H1 (cell line): Measurements from ENCODE around the gene UBASH3A. TPM values are rescaled to one million over a fixed set of nuclear protein-coding genes. Genes with fewer than 3 reads are reported as not detected.

Experiments
- CTCF ChIA-PET: fragments of 300-600 bp; sonication (Branson Sonifier 250); formaldehyde crosslinking; loops from one replicate; lab custom pipeline; 2021; ENCODE audit not compliant: partially characterized antibody; lab: Charles Lee
- POLR2A ChIA-PET: fragments of 300-600 bp; sonication (Branson Sonifier 250); formaldehyde crosslinking; loops from one replicate; lab custom pipeline; 2021; ENCODE audit warnings: inconsistent platforms; ENCODE audit not compliant: partially characterized antibody; lab: Charles Lee
- DNase-seq, 2 experiments: peaks; one replicate each; pipeline versions ENCODE4 v3.0.0 to v3.0.0-alpha.2; 2010 to 2022; ENCODE audit warnings: low spot score in 2 of 2, low read depth in 1 of 2, mixed read lengths in 1 of 2
- FAIRE-seq: peaks from 2 replicates; lab custom pipeline; 2011; peaks lifted over from hg19 to GRCh38; lab: Jason Lieb, UNC
- H2AFZ ChIP-seq: 2 replicates; pipeline ENCODE4 v1.8.1; 2012; ENCODE audit warnings: low read length, inconsistent platforms
- H2AK5ac ChIP-seq: 2 replicates; pipeline ENCODE4 v1.6.1; 2013; ENCODE audit warnings: low read depth, low read length
- H2BK120ac ChIP-seq: replicated peaks from 2 replicates; pipeline ENCODE3; 2013; ENCODE audit warnings: low read depth, low read length, inconsistent platforms
- H2BK12ac ChIP-seq: 2 replicates; pipeline ENCODE4 v1.6.1; 2013; ENCODE audit warnings: low read depth, low read length
- H2BK15ac ChIP-seq: 2 replicates; pipeline ENCODE4 v1.6.1; 2013; ENCODE audit warnings: low read length
- H2BK20ac ChIP-seq: 2 replicates; pipeline ENCODE4 v1.6.1; 2013; ENCODE audit warnings: low read length
- H2BK5ac ChIP-seq: 2 replicates; pipeline ENCODE4 v1.6.1; 2013; ENCODE audit warnings: low read depth, low read length
- H3K14ac ChIP-seq: 2 replicates; pipeline ENCODE4 v1.6.1; 2013; ENCODE audit warnings: inconsistent platforms; ENCODE audit not compliant: insufficient read length
- H3K18ac ChIP-seq: 2 replicates; pipeline ENCODE4 v1.6.1; 2013; ENCODE audit warnings: low read length; ENCODE audit errors: extremely low read depth
- H3K23ac ChIP-seq: 2 replicates; pipeline ENCODE4 v1.6.1; 2013; ENCODE audit warnings: inconsistent platforms; ENCODE audit not compliant: insufficient read length
- H3K23me2 ChIP-seq: 2 replicates; pipeline ENCODE4 v1.6.1; 2013; ENCODE audit warnings: low read depth, low read length
- H3K27ac ChIP-seq: 2 replicates; pipeline ENCODE4 v1.6.1; 2011; ENCODE audit warnings: low read depth, low read length, inconsistent platforms
- H3K27me3 ChIP-seq, 4 experiments: replicated peaks in 1 of 4; 1 replicate in 1 of 4; 2 replicates in 3 of 4; pipeline versions ENCODE4 v1.6.1 to v1.8.1; 2011 to 2013; ENCODE audit warnings: low read length in 3 of 4, mild to moderate bottlenecking in 3 of 4, inconsistent platforms in 2 of 4, mixed read lengths in 2 of 4, moderate library complexity in 1 of 4; ENCODE audit not compliant: control insufficient read depth in 3 of 4, insufficient read depth in 3 of 4; ENCODE audit errors: extremely low read depth in 1 of 4
- H3K36me3 ChIP-seq, 4 experiments: 2 replicates each; pipeline versions ENCODE4 v1.6.1 to v1.8.1; 2011 to 2013; ENCODE audit warnings: mild to moderate bottlenecking in 4 of 4, low read length in 3 of 4, moderate library complexity in 2 of 4, control low read depth in 1 of 4, inconsistent platforms in 1 of 4; ENCODE audit not compliant: insufficient read depth in 4 of 4, control insufficient read depth in 2 of 4
- H3K4ac ChIP-seq: replicated peaks from 2 replicates; pipeline ENCODE3; 2013; ENCODE audit warnings: low read length, low read depth, mixed read lengths, inconsistent platforms; ENCODE audit not compliant: insufficient read length
- H3K4me1 ChIP-seq, 4 experiments: replicated peaks in 1 of 4; 1 replicate in 1 of 4; 2 replicates in 3 of 4; pipeline versions ENCODE4 v1.6.1 to v1.8.1; 2011 to 2013; ENCODE audit warnings: low read length in 3 of 4, inconsistent platforms in 2 of 4, mixed read lengths in 1 of 4; ENCODE audit not compliant: insufficient read depth in 4 of 4, control insufficient read depth in 3 of 4
- H3K4me2 ChIP-seq, 2 experiments: 2 replicates each; pipeline versions ENCODE4 v1.6.1 to v1.8.1; 2011 to 2013; ENCODE audit warnings: low read depth in 2 of 2, low read length in 2 of 2, control low read depth in 1 of 2, inconsistent platforms in 1 of 2, mild to moderate bottlenecking in 1 of 2; ENCODE audit not compliant: insufficient read depth in 1 of 2
- H3K4me3 ChIP-seq, 4 experiments: fragments of 200-600, 300-600 bp in 1 of 4; sonication (generic), shearing (Covaris generic), sonication (Bioruptor Twin) in 1 of 4; 2 replicates each; pipeline versions ENCODE4 v1.5.1 to v1.8.1; 2011 to 2016; ENCODE audit warnings: low read length in 4 of 4, low read depth in 3 of 4, control low read depth in 2 of 4, inconsistent platforms in 2 of 4, mild to moderate bottlenecking in 2 of 4, mixed read lengths in 1 of 4, moderate library complexity in 1 of 4; ENCODE audit not compliant: insufficient read depth in 2 of 4; ENCODE audit errors: extremely low read depth in 1 of 4
- H3K56ac ChIP-seq: replicated peaks from 2 replicates; pipeline ENCODE3; 2013; ENCODE audit warnings: low read depth, mild to moderate bottlenecking, mixed read lengths, low read length, inconsistent platforms; ENCODE audit not compliant: insufficient read length
- H3K79me1 ChIP-seq: 2 replicates; pipeline ENCODE4 v1.6.1; 2013; ENCODE audit warnings: low read depth, low read length, control low read depth
- H3K79me2 ChIP-seq, 2 experiments: 2 replicates each; pipeline versions ENCODE4 v1.6.1 to v1.8.1; 2012 to 2013; ENCODE audit warnings: low read length in 2 of 2, mild to moderate bottlenecking in 2 of 2, inconsistent platforms in 1 of 2; ENCODE audit not compliant: insufficient read depth in 2 of 2, control insufficient read depth in 1 of 2
- H3K9ac ChIP-seq, 4 experiments: replicated peaks in 1 of 4; 1 replicate in 1 of 4; 2 replicates in 3 of 4; pipeline versions ENCODE4 v1.6.1 to v1.8.1; 2011 to 2013; ENCODE audit warnings: low read depth in 3 of 4, low read length in 3 of 4, control low read depth in 2 of 4, mild to moderate bottlenecking in 2 of 4, moderate library complexity in 2 of 4, inconsistent platforms in 1 of 4; ENCODE audit errors: extremely low read depth in 1 of 4
- H3K9me3 ChIP-seq, 2 experiments: 2 replicates each; pipeline versions ENCODE4 v1.6.1 to v1.8.1; 2012 to 2013; ENCODE audit warnings: mild to moderate bottlenecking in 2 of 2, moderate library complexity in 2 of 2, control low read depth in 1 of 2, inconsistent platforms in 1 of 2, low read depth in 1 of 2, low read length in 1 of 2, mixed read lengths in 1 of 2; ENCODE audit not compliant: insufficient read depth in 2 of 2
- H4K20me1 ChIP-seq, 2 experiments: replicated peaks in 1 of 2; 2 replicates each; pipeline versions ENCODE3 to v1.8.1; 2011 to 2013; ENCODE audit warnings: inconsistent platforms in 2 of 2, low read length in 2 of 2, mild to moderate bottlenecking in 1 of 2; ENCODE audit not compliant: insufficient read depth in 2 of 2, control insufficient read depth in 1 of 2
- H4K5ac ChIP-seq: 2 replicates; pipeline ENCODE4 v1.6.1; 2013; ENCODE audit warnings: low read length, low read depth, mixed read lengths, inconsistent platforms; ENCODE audit not compliant: insufficient read length
- H4K8ac ChIP-seq: 2 replicates; pipeline ENCODE4 v1.8.0; 2013; ENCODE audit warnings: mild to moderate bottlenecking, moderate library complexity, low read length, inconsistent platforms; ENCODE audit not compliant: insufficient read depth; ENCODE audit errors: extremely low read depth
- H4K91ac ChIP-seq: replicated peaks from 2 replicates; pipeline ENCODE3; 2013; ENCODE audit warnings: low read length, mixed read lengths, inconsistent platforms; ENCODE audit not compliant: insufficient read length
- CTBP2 ChIP-seq: IDR thresholded peaks from 2 replicates; pipeline ENCODE4 v1.7.0; 2011; ENCODE audit warnings: borderline replicate concordance, mild to moderate bottlenecking, moderate library complexity, mixed read lengths, low read length; ENCODE audit not compliant: insufficient read depth, insufficient read length
- EGR1 ChIP-seq: IDR thresholded peaks from 2 replicates; pipeline ENCODE4 v1.6.1; 2011; ENCODE audit warnings: low read depth, low read length, borderline replicate concordance
- EZH2 ChIP-seq: fragments of 200-600 bp; sonication (generic); IDR thresholded peaks from 2 replicates; pipeline ENCODE4 v1.7.1; 2012; ENCODE audit warnings: low read depth, mild to moderate bottlenecking, moderate library complexity, low read length, inconsistent platforms; ENCODE audit not compliant: severe bottlenecking
- GABPA ChIP-seq: IDR thresholded peaks from 2 replicates; pipeline ENCODE4 v1.6.1; 2011; ENCODE audit warnings: mild to moderate bottlenecking, low read length, moderate library complexity, borderline replicate concordance; ENCODE audit not compliant: insufficient read depth
- POLR2AphosphoS5 ChIP-seq: IDR thresholded peaks from 2 replicates; pipeline ENCODE4 v1.6.1; 2011; ENCODE audit warnings: low read depth, low read length
- POU5F1 ChIP-seq: IDR thresholded peaks from 2 replicates; pipeline ENCODE4 v1.6.1; 2011; ENCODE audit warnings: low read depth, mild to moderate bottlenecking, low read length, moderate library complexity
- RAD21 ChIP-seq, 2 experiments: IDR thresholded peaks in 1 of 2; conservative IDR thresholded peaks in 1 of 2; 2 replicates each; pipeline ENCODE4 v1.6.1; 2011; ENCODE audit warnings: low read depth in 2 of 2, low read length in 2 of 2, improper control_type of control experiment in 1 of 2, inconsistent platforms in 1 of 2, mild to moderate bottlenecking in 1 of 2, moderate library complexity in 1 of 2
- RBBP5 ChIP-seq: IDR thresholded peaks from 2 replicates; pipeline ENCODE4 v1.7.1; 2012; ENCODE audit warnings: low read depth, mild to moderate bottlenecking, inconsistent platforms, low read length, moderate library complexity, borderline replicate concordance
- SIN3A ChIP-seq, 2 experiments: IDR thresholded peaks in 1 of 2; conservative IDR thresholded peaks in 1 of 2; 2 replicates each; pipeline ENCODE4 v1.6.1; 2011 to 2012; ENCODE audit warnings: low read length in 2 of 2, improper control_type of control experiment in 1 of 2, low read depth in 1 of 2, mild to moderate bottlenecking in 1 of 2
- SP4 ChIP-seq: IDR thresholded peaks from 2 replicates; pipeline ENCODE4 v1.6.1; 2012; ENCODE audit warnings: low read length, inconsistent platforms
- SUZ12 ChIP-seq: fragments of 200-600 bp; sonication (generic); IDR thresholded peaks from 2 replicates; pipeline ENCODE4 v1.6.1; 2012; ENCODE audit warnings: mild to moderate bottlenecking, inconsistent platforms, low read length, moderate library complexity, mixed read lengths
- TAF1 ChIP-seq: IDR thresholded peaks from 2 replicates; pipeline ENCODE4 v1.6.1; 2011; ENCODE audit warnings: mild to moderate bottlenecking, low read depth, low read length
- TCF12 ChIP-seq: IDR thresholded peaks from 2 replicates; pipeline ENCODE4 v1.6.1; 2011; ENCODE audit warnings: low read depth, mild to moderate bottlenecking, low read length
- YY1 ChIP-seq: IDR thresholded peaks from 2 replicates; pipeline ENCODE4 v1.6.1; 2011; ENCODE audit warnings: low read depth, mild to moderate bottlenecking, low read length
- WGBS, 2 experiments: shearing (Covaris generic) in 1 of 2; methylation state at CpG; one replicate each; pipeline versions ENCODE4 v1.1.6 to v1.1.7; 2013 to 2015; ENCODE audit warnings: low lambda C conversion rate in 2 of 2, mixed read lengths in 2 of 2, inconsistent platforms in 1 of 2, low coverage in 1 of 2, missing lambda C conversion rate in 1 of 2; ENCODE audit not compliant: insufficient replicate concordance in 2 of 2, insufficient coverage in 1 of 2, insufficient read length in 1 of 2; ENCODE audit errors: extremely low coverage in 1 of 2, missing lambda C conversion rate in 1 of 2; 5-methylcytosine and 5-hydroxymethylcytosine counted together
- polyA plus RNA-seq, 7 experiments: library from polyadenylated mRNA; depleted of rRNA in 3 of 7; stranded (reverse) in 5 of 7; unstranded in 2 of 7; fragments of >200 nt in 5 of 7; fragments of 200-250 nt in 2 of 7; gene quantifications; 1 replicate in 5 of 7; 2 replicates in 1 of 7; 4 replicates in 1 of 7; pipeline versions ENCODE4 v1.2.1 to v1.2.3, GENCODE V29; 2011 to 2013; ENCODE audit warnings: missing spikeins in 2 of 7, mixed read lengths in 2 of 7
- total RNA-seq: library from RNA; stranded (reverse); fragmentation: NEBNext Ultra II Directional; extraction: Animal tissue kit (Norgen Biotek cat#: 25700); gene quantifications from 2 replicates; pipeline ENCODE4 v1.2.1, GENCODE V29; 2021

UBASH3A gene
- total and polyA plus RNA-seq, 2 of the 8 experiments (the other 6 are each of a cell fraction or from before 2014, with no cell fraction given): not detected

DNA sequence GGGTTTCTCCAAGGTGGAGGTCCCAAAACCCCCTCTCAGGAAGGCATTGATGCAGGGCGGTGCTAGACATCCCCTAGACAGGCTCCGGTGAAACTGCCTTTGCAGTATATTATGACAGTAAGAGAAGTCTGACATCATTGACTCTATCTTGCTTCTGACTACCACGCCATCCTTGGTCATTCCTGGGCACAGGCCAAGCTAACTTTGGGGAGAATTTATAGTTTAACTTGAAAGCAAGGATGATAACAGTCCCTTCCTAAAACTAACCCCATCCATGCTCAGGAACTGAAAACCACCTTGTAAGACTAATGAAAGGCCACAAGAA is 62.1 kb downstream of the UBASH3A start:
- H4K8ac ChIP-seq: peak overlapping the region; percentile 7; the same call in 1 of the 2 replicates
- CTCF ChIA-PET: interaction anchor here (0.6 to 0.9 kb wide), 2 partner anchors 8 to 16 kb away, joined by 3 to 4 read pairs; no protein-coding TSS in a partner anchor
- no peak for TF ChIP-seq TAF1
- TF ChIP-seq GABPA: no peak
- no peak for TF ChIP-seq SIN3A (conservative IDR thresholded peaks at IDR 0.05 in 1 of 2, IDR thresholded peaks at IDR 0.05 in 1 of 2; ENCODE audit: low read depth in 1 of 2, low read length in 2 of 2)
- no peak for TF ChIP-seq POLR2AphosphoS5
- no peak for TF ChIP-seq EZH2
- TF ChIP-seq EGR1: no peak
- TF ChIP-seq YY1: no peak
- no peak for TF ChIP-seq SUZ12
- no peak for TF ChIP-seq POU5F1
- no peak for TF ChIP-seq SP4
- no peak for TF ChIP-seq RBBP5
- no peak for TF ChIP-seq RAD21 (IDR thresholded peaks at IDR 0.05 in 1 of 2, conservative IDR thresholded peaks at IDR 0.05 in 1 of 2; ENCODE audit: low read depth in 2 of 2, low read length in 2 of 2)
- no peak for TF ChIP-seq CTBP2
- TF ChIP-seq TCF12: no peak

More for the DNA sequence above, 62.1 kb downstream of the UBASH3A start:
- no peaks in the 10 kb centered on the region for H3K79me2 ChIP-seq
- no peak overlapping the region for H3K23ac ChIP-seq
- no peaks in the 10 kb centered on the region; the same call in none of the 2 replicates for H3K23me2 ChIP-seq
- H3K18ac ChIP-seq: peak overlapping the region; percentile 32; the same call in 1 of the 2 replicates
- H2BK120ac ChIP-seq: no peak overlapping the region
- no peak for FAIRE-seq
- H2BK15ac ChIP-seq: peak overlapping the region; percentile 72; the same call in 1 of the 2 replicates
- no peak overlapping the region for H3K9ac ChIP-seq
- H2BK20ac ChIP-seq: peak overlapping the region; percentile 93; the same call in 1 of the 2 replicates
- no peak overlapping the region for H4K5ac ChIP-seq
- no peaks in the 10 kb centered on the region for H4K20me1 ChIP-seq
- no peaks in the 10 kb centered on the region; a peak in 1 of 4 replicates for H3K9me3 ChIP-seq
- no peaks in the 10 kb centered on the region for H3K79me1 ChIP-seq
- peak overlapping the region; percentile 65; the same call in 1 of the 2 replicates for H2AK5ac ChIP-seq
- POLR2A ChIA-PET: no interaction called here
- no peak overlapping the region for H3K27ac ChIP-seq
- H3K4ac ChIP-seq: no peak overlapping the region
- no peak overlapping the region for H3K56ac ChIP-seq
- H3K4me1 ChIP-seq: peaks cover 1 to 13% (median 10%) of the 10 kb centered on the region in 4 experiments; a peak in 6 of 7 replicates
- no peaks in the 10 kb centered on the region for H3K36me3 ChIP-seq
- no peak overlapping the region for H3K4me2 ChIP-seq
- no peak overlapping the region for H3K4me3 ChIP-seq
- no peak overlapping the region for H3K14ac ChIP-seq
- 76% methylated on average over 3 of the region's 3 CpGs; no CpG with 5 or more reads in 1 of the 2 experiments for WGBS, 2 experiments
- no peak overlapping the region for H2AFZ ChIP-seq
- no peak for DNase-seq
- peak overlapping the region; percentile 66 for H4K91ac ChIP-seq
- H2BK12ac ChIP-seq: peak overlapping the region; percentile 50; the same call in 1 of the 2 replicates
- no peaks in the 10 kb centered on the region; a peak in 1 of 7 replicates for H3K27me3 ChIP-seq
- peak overlapping the region; percentile 39; the same call in 1 of the 2 replicates for H2BK5ac ChIP-seq
